SK-N-SH (cell line): ENCODE results near the gene CIT. TPM values are rescaled to one million over a fixed set of nuclear protein-coding genes. Genes with fewer than 3 reads are reported as not detected.

ENCODE experiments used
- CTCF ChIA-PET: fragments of 300-600, 350-600 bp; formaldehyde crosslinking; extraction: SDS; loops from one replicate; lab custom pipeline; 2021; lab: Yijun Ruan, JAX
- POLR2A ChIA-PET: fragments of 350-600 bp; sonication (Branson Sonifier 250); formaldehyde crosslinking; extraction: SDS; loops from one replicate; lab custom pipeline; 2020; ENCODE audit warnings: antibody characterized with exemption, inconsistent platforms; lab: Yijun Ruan, JAX
- DNase-seq: peaks from one replicate; pipeline ENCODE4 v3.0.0; 2012
- H2AFZ ChIP-seq: fragments of 200-600 bp; sonication (generic); 2 replicates; pipeline ENCODE4 v1.8.1; 2016; ENCODE audit warnings: antibody characterized with exemption, mild to moderate bottlenecking, low read depth
- H3F3A ChIP-seq: fragments of 200-600 bp; sonication (generic); replicated peaks from 2 replicates; pipeline ENCODE3; 2016; ENCODE audit warnings: antibody characterized with exemption, mild to moderate bottlenecking; ENCODE audit not compliant: insufficient read depth
- H3K27ac ChIP-seq, 2 experiments: fragments of 200-500 bp in 1 of 2; fragments of 200-600 bp in 1 of 2; sonication (Bioruptor generic) in 1 of 2; sonication (generic), shearing (Covaris generic) in 1 of 2; 2 replicates each; pipeline versions ENCODE4 v1.5.1 to v1.6.1; 2014 to 2016; ENCODE audit warnings: low read depth in 2 of 2, inconsistent platforms in 1 of 2, low read length in 1 of 2, mild to moderate bottlenecking in 1 of 2, mixed read lengths in 1 of 2
- H3K27me3 ChIP-seq: fragments of 200-600 bp; sonication (generic), shearing (Covaris generic); 2 replicates; pipeline ENCODE4 v1.6.1; 2016; ENCODE audit warnings: mixed run types; ENCODE audit not compliant: insufficient read depth
- H3K36me3 ChIP-seq, 2 experiments: fragments of 200-500 bp in 1 of 2; fragments of 200-600 bp in 1 of 2; sonication (Bioruptor generic) in 1 of 2; sonication (generic) in 1 of 2; replicated peaks in 1 of 2; 2 replicates each; pipeline versions ENCODE3 to v1.5.1; 2014 to 2016; ENCODE audit warnings: low read length in 1 of 2, mild to moderate bottlenecking in 1 of 2; ENCODE audit not compliant: insufficient read depth in 2 of 2, control insufficient read depth in 1 of 2
- H3K4me1 ChIP-seq, 2 experiments: fragments of 200-500 bp in 1 of 2; fragments of 200-600 bp in 1 of 2; sonication (Bioruptor generic) in 1 of 2; sonication (generic), shearing (Covaris generic) in 1 of 2; 2 replicates each; pipeline versions ENCODE4 v1.5.1 to v1.6.1; 2014 to 2016; ENCODE audit warnings: low read depth in 1 of 2, low read length in 1 of 2, mixed run types in 1 of 2; ENCODE audit not compliant: insufficient read depth in 2 of 2, control insufficient read depth in 1 of 2
- H3K4me2 ChIP-seq: fragments of 200-600 bp; sonication (generic), shearing (Covaris generic); 2 replicates; pipeline ENCODE4 v1.6.1; 2017; ENCODE audit warnings: mixed run types
- H3K4me3 ChIP-seq, 2 experiments: fragments of 200-500 bp in 1 of 2; fragments of 200-600 bp in 1 of 2; sonication (Bioruptor generic) in 1 of 2; sonication (generic), shearing (Covaris generic) in 1 of 2; 2 replicates each; pipeline versions ENCODE4 v1.5.1 to v1.8.1; 2014 to 2016; ENCODE audit warnings: low read depth in 2 of 2, inconsistent platforms in 1 of 2, low read length in 1 of 2, mild to moderate bottlenecking in 1 of 2, mixed read lengths in 1 of 2, moderate library complexity in 1 of 2
- H3K79me2 ChIP-seq: fragments of 200-600 bp; sonication (generic); 2 replicates; pipeline ENCODE4 v1.8.1; 2017; ENCODE audit warnings: mild to moderate bottlenecking; ENCODE audit not compliant: insufficient read depth
- H3K9ac ChIP-seq: fragments of 200-600 bp; sonication (generic); 2 replicates; pipeline ENCODE4 v1.6.1; 2017; ENCODE audit warnings: mixed run types
- H3K9me2 ChIP-seq: fragments of 200-600 bp; sonication (generic); 2 replicates; pipeline ENCODE4 v1.6.1; 2017; ENCODE audit warnings: mixed run types
- H3K9me3 ChIP-seq: fragments of 200-600 bp; sonication (generic); 2 replicates; pipeline ENCODE4 v1.6.1; 2017; ENCODE audit warnings: mixed run types, mild to moderate bottlenecking, moderate library complexity
- H4K20me1 ChIP-seq: fragments of 200-600 bp; sonication (generic); 2 replicates; pipeline ENCODE4 v1.6.1; 2017; ENCODE audit warnings: mild to moderate bottlenecking, mixed run types; ENCODE audit not compliant: insufficient read depth
- FOSL2 ChIP-seq: IDR thresholded peaks from 2 replicates; pipeline ENCODE4 v1.4.0; 2012; ENCODE audit warnings: low read depth, mild to moderate bottlenecking, moderate library complexity, borderline replicate concordance
- FOXJ3 ChIP-seq: sonication (generic); formaldehyde crosslinking; IDR thresholded peaks from 2 replicates; pipeline ENCODE4 v1.5.1; 2020; ENCODE audit warnings: mild to moderate bottlenecking, missing genetic modification reagents
- FOXM1 ChIP-seq: IDR thresholded peaks from 2 replicates; pipeline ENCODE4 v1.4.0; 2012; ENCODE audit warnings: low read depth, mild to moderate bottlenecking
- GABPA ChIP-seq: IDR thresholded peaks from 2 replicates; pipeline ENCODE4 v1.4.0; 2012; ENCODE audit warnings: low read depth, mild to moderate bottlenecking
- IRF3 ChIP-seq: fragments of 150-350 bp; IDR thresholded peaks from 2 replicates; pipeline ENCODE4 v1.6.1; 2016; ENCODE audit warnings: mild to moderate bottlenecking, low read depth, low read length
- PBX3 ChIP-seq: IDR thresholded peaks from 2 replicates; pipeline ENCODE4; 2012
- POLR2AphosphoS5 ChIP-seq: IDR thresholded peaks from 2 replicates; pipeline ENCODE4 v1.6.1; 2012; ENCODE audit warnings: low read depth, low read length
- RAD21 ChIP-seq: IDR thresholded peaks from 2 replicates; pipeline ENCODE4 v1.6.1; 2012; ENCODE audit warnings: mild to moderate bottlenecking, low read length
- RCOR1 ChIP-seq: fragments of 150-350 bp; IDR thresholded peaks from 2 replicates; pipeline ENCODE4 v1.6.1; 2017; ENCODE audit warnings: antibody characterized with exemption, low read length
- REST ChIP-seq: IDR thresholded peaks from 2 replicates; pipeline ENCODE4 v1.6.1; 2012; ENCODE audit warnings: mild to moderate bottlenecking, low read depth, low read length, moderate library complexity
- RFX5 ChIP-seq: IDR thresholded peaks from 2 replicates; pipeline ENCODE4 v1.6.1; 2012; ENCODE audit warnings: mild to moderate bottlenecking, improper control_type of control experiment, low read length
- SIN3A ChIP-seq: IDR thresholded peaks from 2 replicates; pipeline ENCODE4 v1.6.1; 2012; ENCODE audit warnings: low read depth, mild to moderate bottlenecking, low read length, moderate library complexity, borderline replicate concordance
- TAF1 ChIP-seq: IDR thresholded peaks from 2 replicates; pipeline ENCODE4 v1.6.1; 2012; ENCODE audit warnings: low read depth, mild to moderate bottlenecking, low read length, moderate library complexity, borderline replicate concordance
- USF1 ChIP-seq: IDR thresholded peaks from 2 replicates; pipeline ENCODE4 v1.4.0; 2012; ENCODE audit warnings: low read depth, borderline replicate concordance
- USF2 ChIP-seq: fragments of 150-350 bp; IDR thresholded peaks from 2 replicates; pipeline ENCODE4 v1.6.1; 2017; ENCODE audit warnings: antibody characterized with exemption, low read length, low read depth, borderline replicate concordance
- WGBS: methylation state at CpG from one replicate; pipeline ENCODE4 v1.1.6; 2017; ENCODE audit warnings: low lambda C conversion rate; 5-methylcytosine and 5-hydroxymethylcytosine counted together
- polyA plus RNA-seq, 3 experiments: library from polyadenylated mRNA; depleted of rRNA; stranded (reverse); fragments of >200 nt; gene quantifications; 2 replicates each; pipeline ENCODE4 v1.2.3, GENCODE V29; 2012

Gene CIT
- polyA plus RNA-seq, 1 of the 3 experiments (the other 2 are of a cell fraction), result 7.7 TPM

GRCh38 chr12:119728444-119728745 lies 148.7 kb downstream of the CIT start:
- no peak for TF ChIP-seq IRF3
- no peak for TF ChIP-seq GABPA
- no peak for TF ChIP-seq FOXM1
- TF ChIP-seq POLR2AphosphoS5, result no peak
- no peak for TF ChIP-seq PBX3
- TF ChIP-seq TAF1, result no peak
- TF ChIP-seq USF2, result no peak
- TF ChIP-seq SIN3A, result no peak
- no peak for TF ChIP-seq USF1
- CTCF ChIA-PET, result interaction anchor here (1.3 kb wide), 1 partner anchor 33 kb away, joined by 4 read pairs; no protein-coding TSS in a partner anchor

GRCh38 chr12:119727600-119728443 lies 149.3 kb downstream of the CIT start:
- H3K9me2 ChIP-seq, result no peaks in the 10 kb centered on the region
- H2AFZ ChIP-seq, result no peak overlapping the region
- H3K79me2 ChIP-seq, result no peaks in the 10 kb centered on the region
- no peaks in the 10 kb centered on the region for H4K20me1 ChIP-seq
- H3K4me2 ChIP-seq, result no peak overlapping the region
- no peak overlapping the region for H3K4me3 ChIP-seq
- H3K36me3 ChIP-seq, result peaks cover 0 to 13% of the 10 kb centered on the region in 2 experiments
- DNase-seq, result no peak
- H3K4me1 ChIP-seq, result no peaks in the 10 kb centered on the region
- WGBS, result 79% methylated on average over 3 of the region's 3 CpGs
- ChIA-PET CTCF (interaction anchor here (1.3 to 1.4 kb wide), 2 partner anchors 8 to 33 kb away, joined by 4 read pairs; no protein-coding TSS in a partner anchor), POLR2A (no interaction called here)
- H3K27ac ChIP-seq, result no peak overlapping the region
- H3F3A ChIP-seq, result no peaks in the 10 kb centered on the region
- no peak overlapping the region for H3K9ac ChIP-seq
- no peaks in the 10 kb centered on the region for H3K27me3 ChIP-seq
- H3K9me3 ChIP-seq, result no peaks in the 10 kb centered on the region
- TF ChIP-seq FOXJ3 (CRISPR knock-in tag), result no peak
- TF ChIP-seq RCOR1, result no peak
- TF ChIP-seq USF1, result no peak
- TF ChIP-seq REST, result no peak
- no peak for TF ChIP-seq RAD21
- no peak for TF ChIP-seq IRF3
- no peak for TF ChIP-seq RFX5
- TF ChIP-seq FOSL2, result no peak

More at GRCh38 chr12:119728444-119728745, 148.7 kb downstream of the CIT start:
- H3K4me3 ChIP-seq, result no peak overlapping the region
- no peak for DNase-seq
- H2AFZ ChIP-seq, result no peak overlapping the region
- no peak overlapping the region for H3K4me2 ChIP-seq
- H3K4me1 ChIP-seq, result no peaks in the 10 kb centered on the region
- no peak overlapping the region for H3K27ac ChIP-seq
- H3K79me2 ChIP-seq, result no peaks in the 10 kb centered on the region
- H3K27me3 ChIP-seq, result no peaks in the 10 kb centered on the region
- H3K9me3 ChIP-seq, result no peaks in the 10 kb centered on the region
- H3K9ac ChIP-seq, result no peak overlapping the region
- H4K20me1 ChIP-seq, result no peaks in the 10 kb centered on the region
- H3F3A ChIP-seq, result no peaks in the 10 kb centered on the region
- WGBS, result 89% methylated on average over 6 of the region's 6 CpGs
- peaks cover 0 to 13% of the 10 kb centered on the region in 2 experiments for H3K36me3 ChIP-seq
- H3K9me2 ChIP-seq, result no peaks in the 10 kb centered on the region
- POLR2A ChIA-PET, result no interaction called here
